HEK293 (cell line): Measurements from ENCODE around the gene PTPRG.

ENCODE experiments used
- CTCF ChIA-PET: fragments of 350-600 bp; formaldehyde crosslinking; extraction: SDS; loops from one replicate; lab custom pipeline; 2021; ENCODE audit warnings: antibody characterized with exemption; lab: Yijun Ruan, JAX
- POLR2A ChIA-PET: fragments of 300-600 bp; formaldehyde crosslinking; extraction: SDS; loops from one replicate; lab custom pipeline; 2020; ENCODE audit warnings: antibody characterized with exemption, inconsistent platforms; lab: Yijun Ruan, JAX
- H3K27ac ChIP-seq: fragments of 200-500 bp; sonication (Bioruptor generic); 2 replicates; pipeline ENCODE4 v1.5.1; 2014; ENCODE audit warnings: low read depth, low read length, control low read depth, inconsistent platforms; ENCODE audit errors: extremely low read depth
- H3K36me3 ChIP-seq, 2 experiments: fragments of 200-500 bp in 1 of 2; sonication (Bioruptor generic) in 1 of 2; 1 replicate in 1 of 2; 2 replicates in 1 of 2; pipeline ENCODE4 v1.5.1; 2014 to 2017; ENCODE audit warnings: inconsistent platforms in 2 of 2, low read length in 2 of 2; ENCODE audit not compliant: control insufficient read depth in 2 of 2, insufficient read depth in 1 of 2
- H3K4me1 ChIP-seq: fragments of 200-500 bp; sonication (Bioruptor generic); 2 replicates; pipeline ENCODE4 v1.5.1; 2014; ENCODE audit warnings: mild to moderate bottlenecking, low read length, inconsistent platforms; ENCODE audit not compliant: control insufficient read depth, insufficient read depth
- H3K4me3 ChIP-seq: 2 replicates; pipeline ENCODE4 v1.5.1; 2011; ENCODE audit warnings: low read depth, mild to moderate bottlenecking, control low read depth, low read length, moderate library complexity
- H3K9me3 ChIP-seq: fragments of 200-500 bp; sonication (Bioruptor generic); 2 replicates; pipeline ENCODE4 v1.5.1; 2014; ENCODE audit warnings: low read depth, low read length, inconsistent platforms; ENCODE audit not compliant: control insufficient read depth, insufficient read depth
- GLI2 ChIP-seq: fragments of 450-650 bp; formaldehyde crosslinking; IDR thresholded peaks from 2 replicates; pipeline ENCODE4; 2017; ENCODE audit warnings: missing biosample characterization, missing genetic modification characterization, low read depth, borderline replicate concordance
- GLIS1 ChIP-seq: fragments of 450-650 bp; formaldehyde crosslinking; IDR thresholded peaks from 2 replicates; pipeline ENCODE4 v1.5.1; 2016; ENCODE audit warnings: missing biosample characterization, missing genetic modification characterization
- IKZF3 ChIP-seq: fragments of 450-650 bp; IDR thresholded peaks from 2 replicates; pipeline ENCODE4 v1.5.0; 2018; ENCODE audit warnings: missing biosample characterization, mild to moderate bottlenecking, missing genetic modification characterization, moderate library complexity
- PRDM2 ChIP-seq: fragments of 450-650 bp; formaldehyde crosslinking; IDR thresholded peaks from 2 replicates; pipeline ENCODE4 v1.5.1; 2016; ENCODE audit warnings: missing biosample characterization, missing genetic modification characterization, borderline replicate concordance
- TRIM28 ChIP-seq: IDR thresholded peaks from 2 replicates; pipeline ENCODE4 v1.6.1; 2011; ENCODE audit warnings: low read length, control low read depth, borderline replicate concordance
- ZBTB11 ChIP-seq: fragments of 450-650 bp; formaldehyde crosslinking; conservative IDR thresholded peaks from 2 replicates; pipeline ENCODE4 v1.5.1; 2016; ENCODE audit warnings: low read depth, missing biosample characterization, missing genetic modification characterization
- ZFP3 ChIP-seq: fragments of 450-650 bp; formaldehyde crosslinking; IDR thresholded peaks from 2 replicates; pipeline ENCODE4 v1.5.1; 2016; ENCODE audit warnings: low read depth, missing biosample characterization, missing genetic modification characterization
- ZNF184 ChIP-seq: fragments of 450-650 bp; IDR thresholded peaks from 2 replicates; pipeline ENCODE4 v1.5.1; 2018; ENCODE audit warnings: missing biosample characterization, mild to moderate bottlenecking, missing genetic modification characterization
- ZNF2 ChIP-seq: fragments of 450-650 bp; formaldehyde crosslinking; IDR thresholded peaks from 2 replicates; pipeline ENCODE4 v1.5.1; 2016; ENCODE audit warnings: missing biosample characterization, missing genetic modification characterization
- ZNF366 ChIP-seq: fragments of 450-650 bp; formaldehyde crosslinking; conservative IDR thresholded peaks from 2 replicates; pipeline ENCODE4 v1.5.1; 2016; ENCODE audit warnings: missing biosample characterization, missing genetic modification characterization
- ZNF391 ChIP-seq: fragments of 450-650 bp; formaldehyde crosslinking; IDR thresholded peaks from 2 replicates; pipeline ENCODE4 v1.5.1; 2016; ENCODE audit warnings: low read depth, missing biosample characterization, missing genetic modification characterization, borderline replicate concordance
- ZNF404 ChIP-seq: fragments of 450-650 bp; formaldehyde crosslinking; IDR thresholded peaks from 2 replicates; pipeline ENCODE4 v1.5.1; 2017; ENCODE audit warnings: missing biosample characterization, missing genetic modification characterization
- ZNF544 ChIP-seq: fragments of 450-650 bp; formaldehyde crosslinking; IDR thresholded peaks from 2 replicates; pipeline ENCODE4 v1.5.0; 2017; ENCODE audit warnings: missing biosample characterization, missing genetic modification characterization
- ZNF560 ChIP-seq: fragments of 450-650 bp; formaldehyde crosslinking; IDR thresholded peaks from 2 replicates; pipeline ENCODE4 v1.5.1; 2017; ENCODE audit warnings: missing biosample characterization, missing genetic modification characterization, borderline replicate concordance
- ZNF571 ChIP-seq: fragments of 450-650 bp; formaldehyde crosslinking; IDR thresholded peaks from 2 replicates; pipeline ENCODE4 v1.5.0; 2017; ENCODE audit warnings: missing biosample characterization, missing genetic modification characterization
- ZNF624 ChIP-seq: fragments of 450-650 bp; formaldehyde crosslinking; IDR thresholded peaks from 2 replicates; pipeline ENCODE4 v1.5.1; 2017; ENCODE audit warnings: missing biosample characterization, missing genetic modification characterization
- ZNF785 ChIP-seq: fragments of 450-650 bp; formaldehyde crosslinking; IDR thresholded peaks from 2 replicates; pipeline ENCODE4 v1.5.1; 2016; ENCODE audit warnings: missing biosample characterization, missing genetic modification characterization
- ZNF792 ChIP-seq: fragments of 450-650 bp; formaldehyde crosslinking; IDR thresholded peaks from 2 replicates; pipeline ENCODE4 v1.5.1; 2016; ENCODE audit warnings: missing biosample characterization, missing genetic modification characterization
- ZNF830 ChIP-seq: fragments of 450-650 bp; IDR thresholded peaks from 2 replicates; pipeline ENCODE4 v1.5.0; 2018; ENCODE audit warnings: missing biosample characterization, missing genetic modification characterization, low read depth, mild to moderate bottlenecking, moderate library complexity
- ZXDB ChIP-seq: fragments of 450-650 bp; formaldehyde crosslinking; IDR thresholded peaks from 2 replicates; pipeline ENCODE4 v1.5.1; 2016; ENCODE audit warnings: missing biosample characterization, missing genetic modification characterization

The PTPRG gene

GRCh38 chr3:62229908-62230307 is 668.5 kb downstream of the PTPRG start:
- CTCF ChIA-PET: interaction anchor here (0.5 to 1.1 kb wide), 5 partner anchors 8 to 1419 kb away, joined by 3 to 4 read pairs (median 3); no protein-coding TSS in a partner anchor
- TF ChIP-seq ZBTB11 (tag by site-specific recombination) (0 out of 2 replicates have a peak, but pooled peaks have one; percentile 22), ZNF560 (tag by site-specific recombination) (no peak)
- no peak overlapping the region for H3K27ac ChIP-seq

GRCh38 chr3:62233065-62233464 is 671.7 kb downstream of the PTPRG start:
- POLR2A ChIA-PET: no interaction called here
- H3K4me1 ChIP-seq: no peaks in the 10 kb centered on the region
- H3K9me3 ChIP-seq: no peaks in the 10 kb centered on the region
- H3K4me3 ChIP-seq: no peak overlapping the region
- no peak overlapping the region for H3K27ac ChIP-seq
- H3K36me3 ChIP-seq: no peaks in the 10 kb centered on the region
- TF ChIP-seq GLI2 (tag by site-specific recombination) (no peak), ZNF624 (tag by site-specific recombination) (no peak), ZNF571 (tag by site-specific recombination) (no peak), IKZF3 (tag by site-specific recombination) (no peak), ZNF404 (no peak), TRIM28 (no peak), ZNF785 (tag by site-specific recombination) (no peak), ZNF391 (no peak), ZNF830 (tag by site-specific recombination) (no peak), ZNF2 (tag by site-specific recombination) (no peak), ZNF544 (tag by site-specific recombination) (no peak)
- CTCF ChIA-PET: no interaction called here

More at GRCh38 chr3:62229908-62230307, 668.5 kb downstream of the PTPRG start:
- POLR2A ChIA-PET: no interaction called here
- Histone ChIP-seq H3K4me3 (no peak overlapping the region), H3K4me1 (no peaks in the 10 kb centered on the region), H3K36me3 (no peaks in the 10 kb centered on the region), H3K9me3 (no peaks in the 10 kb centered on the region)

GRCh38 chr3:62236016-62236415 is 674.6 kb downstream of the PTPRG start:
- Histone ChIP-seq H3K4me3 (no peak overlapping the region), H3K9me3 (no peaks in the 10 kb centered on the region), H3K27ac (no peak overlapping the region), H3K4me1 (no peaks in the 10 kb centered on the region), H3K36me3 (no peaks in the 10 kb centered on the region)
- CTCF ChIA-PET: no interaction called here
- POLR2A ChIA-PET: no interaction called here
- TF ChIP-seq ZXDB (tag by site-specific recombination) (no peak), ZNF792 (tag by site-specific recombination) (no peak)

- Histone ChIP-seq H3K4me1 (no peaks in the 10 kb centered on the region), H3K4me3 (no peak overlapping the region), H3K9me3 (no peaks in the 10 kb centered on the region), H3K27ac (no peak overlapping the region), H3K36me3 (no peaks in the 10 kb centered on the region)
- CTCF ChIA-PET: interaction anchor here (0.9 kb wide), 1 partner anchor 8 kb away, joined by 3 read pairs; no protein-coding TSS in a partner anchor
- POLR2A ChIA-PET: no interaction called here
- TF ChIP-seq PRDM2: no peak
- TF ChIP-seq ZNF184: no peak
- no peak for TF ChIP-seq GLIS1
- TF ChIP-seq IKZF3 (tag by site-specific recombination): no peak
- TF ChIP-seq ZFP3 (tag by site-specific recombination): no peak
- TF ChIP-seq ZNF366: no peak
Measured at GRCh38 chr3:62237286-62237948, 676.0 kb downstream of the PTPRG start.
